BJ (cell line): Measurements from ENCODE around the gene TMF1. TPM values are rescaled to one million over a fixed set of nuclear protein-coding genes. Genes with fewer than 3 reads are reported as not detected.

Source experiments
- CTCF ChIA-PET: fragments of 350-600 bp; formaldehyde crosslinking; extraction: SDS; loops from one replicate; lab custom pipeline; 2021; ENCODE audit warnings: antibody characterized with exemption, inconsistent platforms; lab: Yijun Ruan, JAX
- POLR2A ChIA-PET: fragments of 300-600 bp; sonication (Branson Sonifier 250); formaldehyde crosslinking; extraction: SDS; loops from one replicate; lab custom pipeline; 2021; ENCODE audit warnings: antibody characterized with exemption; lab: Charles Lee
- DNase-seq: peaks from one replicate; pipeline ENCODE4 v3.0.0-alpha.2; 2011; ENCODE audit warnings: low read depth
- H3K27me3 ChIP-seq: 2 replicates; pipeline ENCODE4 v1.6.0; 2011; ENCODE audit warnings: low read length; ENCODE audit not compliant: control insufficient read depth, insufficient read depth
- H3K36me3 ChIP-seq: 2 replicates; pipeline ENCODE4 v1.5.1; 2011; ENCODE audit warnings: low read length; ENCODE audit not compliant: control insufficient read depth, insufficient read depth
- H3K4me3 ChIP-seq: 2 replicates; pipeline ENCODE4 v1.5.1; 2011; ENCODE audit warnings: low read depth, mild to moderate bottlenecking, control low read depth, low read length
- CTCF ChIP-seq: IDR thresholded peaks from 2 replicates; pipeline ENCODE4 v1.5.1; 2011; ENCODE audit warnings: low read depth, mild to moderate bottlenecking, control low read depth, inconsistent platforms, low read length, moderate library complexity; ENCODE audit not compliant: insufficient read depth
- polyA plus RNA-seq: library from polyadenylated mRNA; depleted of rRNA; stranded (reverse); fragments of >200 nt; gene quantifications from 2 replicates; pipeline ENCODE4 v1.2.3, GENCODE V29; 2011

TMF1 gene
- polyA plus RNA-seq, 1 experiment: 7.7 TPM

- no peak overlapping the region for H3K4me3 ChIP-seq
- ChIA-PET CTCF (no interaction called here), POLR2A (no interaction called here)
- H3K27me3 ChIP-seq: no peaks in the 10 kb centered on the region
- H3K36me3 ChIP-seq: peaks cover 11% of the 10 kb centered on the region
- DNase-seq: peak; percentile 44
- no peak for TF ChIP-seq CTCF
Measured at GRCh38 chr3:68988740-68989139, 63.4 kb downstream of the TMF1 start.

- no peak for DNase-seq
- ChIA-PET CTCF (no interaction called here), POLR2A (no interaction called here)
- TF ChIP-seq CTCF: no peak
- H3K36me3 ChIP-seq: peaks cover 11% of the 10 kb centered on the region
- H3K4me3 ChIP-seq: no peak overlapping the region
- H3K27me3 ChIP-seq: no peaks in the 10 kb centered on the region
Measured at GRCh38 chr3:68987322-68987721, 64.8 kb downstream of the TMF1 start.

GRCh38 chr3:68986496-68987208, 65.5 kb downstream of the TMF1 start:
- Histone ChIP-seq H3K36me3 (peaks cover 11% of the 10 kb centered on the region), H3K4me3 (no peak overlapping the region), H3K27me3 (no peaks in the 10 kb centered on the region)
- ChIA-PET POLR2A (no interaction called here), CTCF (no interaction called here)
- no peak for TF ChIP-seq CTCF
- DNase-seq: no peak

GRCh38 chr3:68985146-68985790, 66.9 kb downstream of the TMF1 start:
- ChIA-PET CTCF (no interaction called here), POLR2A (no interaction called here)
- no peak overlapping the region for H3K4me3 ChIP-seq
- H3K36me3 ChIP-seq: peaks cover 15% of the 10 kb centered on the region
- no peak for DNase-seq
- no peak for TF ChIP-seq CTCF
- no peaks in the 10 kb centered on the region for H3K27me3 ChIP-seq

GRCh38 chr3:68984011-68984530, 68.1 kb downstream of the TMF1 start:
- Histone ChIP-seq H3K27me3 (no peaks in the 10 kb centered on the region), H3K36me3 (peaks cover 17% of the 10 kb centered on the region), H3K4me3 (no peak overlapping the region)
- ChIA-PET POLR2A (no interaction called here), CTCF (no interaction called here)
- no peak for TF ChIP-seq CTCF
- DNase-seq: no peak
